GM21360 (cell line): ENCODE measurements around the gene BCCIP.

Experiments used
- ATAC-seq: cut with Tn5 transposase; IDR thresholded peaks from one replicate; pipeline ENCODE4 v1.9.1; 2021; ENCODE audit warnings: mild to moderate bottlenecking, moderate library complexity; ENCODE audit not compliant: unreplicated experiment

The BCCIP gene

GRCh38 chr10:125822878-125823662 lies at the start of gene BCCIP, which contains the start of gene UROS:
Gene BCCIP, plus strand, starts transcription at chr10:125823546. Its CDS starts 12 bp downstream, at chr10:125823558.
Gene UROS, minus strand, starts transcription at chr10:125823258. Its CDS starts 6,759 bp downstream, at chr10:125816499.
- peak; percentile 79 for ATAC-seq

GRCh38 chr10:125773687-125774543 lies 49.4 kb upstream of the BCCIP start:
- no peak for ATAC-seq

- ATAC-seq = no peak
Observed at GRCh38 chr10:125774581-125775191, 48.7 kb upstream of the BCCIP start.

- no peak for ATAC-seq
Observed at GRCh38 chr10:125775491-125776106, 47.7 kb upstream of the BCCIP start, which contains the start of gene MMP21. Gene MMP21, minus strand, starts transcription at chr10:125775821. Its CDS starts 0 bp downstream, at chr10:125775821.

GRCh38 chr10:125777806-125778205 lies 45.5 kb upstream of the BCCIP start:
- ATAC-seq = no peak

GRCh38 chr10:125778556-125778955 lies 44.8 kb upstream of the BCCIP start:
- ATAC-seq = no peak

- no peak for ATAC-seq
Observed at GRCh38 chr10:125779403-125780327, 43.7 kb upstream of the BCCIP start.

GRCh38 chr10:125781374-125781773 lies 42.0 kb upstream of the BCCIP start:
- no peak for ATAC-seq

- ATAC-seq = no peak
Observed at GRCh38 chr10:125782054-125782453, 41.3 kb upstream of the BCCIP start.

- no peak for ATAC-seq
Observed at GRCh38 chr10:125782616-125783015, 40.7 kb upstream of the BCCIP start.

- no peak for ATAC-seq
Observed at GRCh38 chr10:125783408-125783807, 39.9 kb upstream of the BCCIP start.

- ATAC-seq = peak; percentile 85
Observed at GRCh38 chr10:125783957-125784356, 39.4 kb upstream of the BCCIP start.

- ATAC-seq = no peak
Observed at GRCh38 chr10:125785791-125786190, 37.6 kb upstream of the BCCIP start.

GRCh38 chr10:125788156-125789034 lies 35.0 kb upstream of the BCCIP start:
- ATAC-seq = no peak

- no peak for ATAC-seq
Observed at GRCh38 chr10:125792342-125793300, 30.7 kb upstream of the BCCIP start.

- ATAC-seq = no peak
Observed at GRCh38 chr10:125795128-125795527, 28.2 kb upstream of the BCCIP start.

GRCh38 chr10:125795637-125796190 lies 27.6 kb upstream of the BCCIP start:
- ATAC-seq = no peak
